ENCODE measurements around the gene TCFL5.

The TCFL5 gene

GRCh38 chr20:62821726-62822210, 39.9 kb downstream of the TCFL5 start:
- no peak for DNase-seq (ENCODE audit: low read depth)

- DNase-seq (ENCODE audit: low read depth): no peak
Observed at GRCh38 chr20:62820962-62821725, 40.5 kb downstream of the TCFL5 start.

GRCh38 chr20:62820208-62820961, 41.2 kb downstream of the TCFL5 start:
- DNase-seq (ENCODE audit: low read depth): no peak

GRCh38 chr20:62819494-62820174, 42.0 kb downstream of the TCFL5 start:
- DNase-seq (ENCODE audit: low read depth): no peak

- no peak for DNase-seq (ENCODE audit: low read depth)
Observed at GRCh38 chr20:62818592-62819493, 42.8 kb downstream of the TCFL5 start.

GRCh38 chr20:62817975-62818591, 43.5 kb downstream of the TCFL5 start:
- no peak for DNase-seq (ENCODE audit: low read depth)

GRCh38 chr20:62816884-62817873, 44.4 kb downstream of the TCFL5 start, which contains the start of gene COL9A3:
TSS of gene COL9A3 (plus strand) at chr20:62817050. CDS start at chr20:62817065, 15 bp downstream.
- DNase-seq (ENCODE audit: low read depth): no peak

- DNase-seq (ENCODE audit: low read depth): no peak
Observed at GRCh38 chr20:62816031-62816883, 45.4 kb downstream of the TCFL5 start.

GRCh38 chr20:62815066-62815991, 46.3 kb downstream of the TCFL5 start:
- no peak for DNase-seq (ENCODE audit: low read depth)

- no peak for DNase-seq (ENCODE audit: low read depth)
Observed at GRCh38 chr20:62814709-62815065, 46.9 kb downstream of the TCFL5 start.

- DNase-seq (ENCODE audit: low read depth): no peak
Observed at GRCh38 chr20:62814060-62814708, 47.4 kb downstream of the TCFL5 start.

- no peak for DNase-seq (ENCODE audit: low read depth)
Observed at GRCh38 chr20:62813588-62813987, 48.0 kb downstream of the TCFL5 start.

- DNase-seq (ENCODE audit: low read depth): no peak
Observed at GRCh38 chr20:62812907-62813200, 48.8 kb downstream of the TCFL5 start.

GRCh38 chr20:62812181-62812906, 49.3 kb downstream of the TCFL5 start:
- no peak for DNase-seq (ENCODE audit: low read depth)

- no peak for DNase-seq (ENCODE audit: low read depth)
Observed at GRCh38 chr20:62811720-62812119, 49.9 kb downstream of the TCFL5 start.

- no peak for DNase-seq (ENCODE audit: low read depth)
Observed at GRCh38 chr20:62811320-62811719, 50.3 kb downstream of the TCFL5 start.

Measured in activated gamma-delta T cell treated with anti-CD3 and anti-CD28 coated beads, Interleukin-2, amount 50 U/mL, for 16 hours (primary cell).